ENCODE data around the gene CDH4. TPM values are rescaled to one million over a fixed set of nuclear protein-coding genes. Genes with fewer than 3 reads are reported as not detected.

The CDH4 gene
- total RNA-seq, 2 donors from 2014 or later = 0.07 to 0.94 TPM

GRCh38 chr20:61513124-61514017 is 261.3 kb downstream of the CDH4 start:
- DNase-seq (ENCODE audit: low spot score) = no peak
- Histone ChIP-seq H3K9me3 (no peaks in the 10 kb centered on the region), H3K4me1 (no peaks in the 10 kb centered on the region), H3K27me3 (no peaks in the 10 kb centered on the region), H3K4me3 (no peak overlapping the region), H3K27ac (no peak overlapping the region), H3K36me3 (no peaks in the 10 kb centered on the region)
- TF ChIP-seq CTCF (IDR thresholded peaks at IDR 0.05) = no peak

GRCh38 chr20:61514018-61514365 is 261.9 kb downstream of the CDH4 start:
- H3K27me3 ChIP-seq = no peaks in the 10 kb centered on the region
- no peak for DNase-seq (ENCODE audit: low spot score)
- H3K4me3 ChIP-seq = no peak overlapping the region
- no peaks in the 10 kb centered on the region for H3K36me3 ChIP-seq
- H3K4me1 ChIP-seq = no peaks in the 10 kb centered on the region
- no peak overlapping the region for H3K27ac ChIP-seq
- no peaks in the 10 kb centered on the region for H3K9me3 ChIP-seq
- no peak for TF ChIP-seq CTCF (IDR thresholded peaks at IDR 0.05)

- TF ChIP-seq CTCF (IDR thresholded peaks at IDR 0.05) = no peak
These were observed 262.3 kb downstream of the CDH4 start for GRCh38 chr20:61514396-61514795.

GRCh38 chr20:61514805-61515505 is 262.9 kb downstream of the CDH4 start:
- Histone ChIP-seq H3K27ac (no peak overlapping the region), H3K9me3 (no peaks in the 10 kb centered on the region), H3K27me3 (no peaks in the 10 kb centered on the region), H3K36me3 (no peaks in the 10 kb centered on the region), H3K4me3 (no peak overlapping the region), H3K4me1 (no peaks in the 10 kb centered on the region)
- DNase-seq (ENCODE audit: low spot score) = no peak
- TF ChIP-seq CTCF (IDR thresholded peaks at IDR 0.05) = no peak

More at GRCh38 chr20:61514396-61514795, 262.3 kb downstream of the CDH4 start:
- Histone ChIP-seq H3K4me1 (no peaks in the 10 kb centered on the region), H3K27ac (no peak overlapping the region), H3K9me3 (no peaks in the 10 kb centered on the region), H3K27me3 (no peaks in the 10 kb centered on the region), H3K4me3 (no peak overlapping the region), H3K36me3 (no peaks in the 10 kb centered on the region)
- no peak for DNase-seq (ENCODE audit: low spot score)

- no peak for TF ChIP-seq CTCF (IDR thresholded peaks at IDR 0.05)
- Histone ChIP-seq H3K27ac (no peak overlapping the region), H3K4me3 (no peak overlapping the region), H3K27me3 (no peaks in the 10 kb centered on the region), H3K36me3 (no peaks in the 10 kb centered on the region), H3K4me1 (no peaks in the 10 kb centered on the region), H3K9me3 (no peaks in the 10 kb centered on the region)
- no peak for DNase-seq (ENCODE audit: low spot score)
These were observed 263.9 kb downstream of the CDH4 start for GRCh38 chr20:61515922-61516321.
